Measurements from ENCODE around the gene CPT2.
A peak's percentile ranks its signal among the peaks of the same experiment; 100 is the strongest.

Gene CPT2

DNA sequence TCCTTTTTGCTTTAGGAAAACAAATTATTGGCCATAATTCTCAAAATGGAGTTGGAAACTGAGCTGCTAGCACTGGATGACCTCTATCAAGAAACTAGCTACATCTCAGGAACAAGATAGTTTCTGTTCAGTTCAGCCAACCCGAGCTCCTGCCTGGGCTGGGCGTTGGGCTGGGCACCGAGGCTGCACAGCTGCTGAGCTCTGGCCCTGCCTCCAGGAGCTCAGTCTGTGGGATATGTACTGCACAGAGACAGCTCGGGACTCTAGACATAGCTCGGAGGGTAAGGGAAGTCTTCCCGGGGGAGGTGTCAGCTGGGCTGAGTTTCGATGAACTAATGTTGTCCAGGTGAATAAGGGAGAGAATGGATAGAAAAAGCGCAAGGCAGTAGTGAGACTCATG is 29.7 kb upstream of the CPT2 start:
- TF ChIP-seq, protein P1, sequence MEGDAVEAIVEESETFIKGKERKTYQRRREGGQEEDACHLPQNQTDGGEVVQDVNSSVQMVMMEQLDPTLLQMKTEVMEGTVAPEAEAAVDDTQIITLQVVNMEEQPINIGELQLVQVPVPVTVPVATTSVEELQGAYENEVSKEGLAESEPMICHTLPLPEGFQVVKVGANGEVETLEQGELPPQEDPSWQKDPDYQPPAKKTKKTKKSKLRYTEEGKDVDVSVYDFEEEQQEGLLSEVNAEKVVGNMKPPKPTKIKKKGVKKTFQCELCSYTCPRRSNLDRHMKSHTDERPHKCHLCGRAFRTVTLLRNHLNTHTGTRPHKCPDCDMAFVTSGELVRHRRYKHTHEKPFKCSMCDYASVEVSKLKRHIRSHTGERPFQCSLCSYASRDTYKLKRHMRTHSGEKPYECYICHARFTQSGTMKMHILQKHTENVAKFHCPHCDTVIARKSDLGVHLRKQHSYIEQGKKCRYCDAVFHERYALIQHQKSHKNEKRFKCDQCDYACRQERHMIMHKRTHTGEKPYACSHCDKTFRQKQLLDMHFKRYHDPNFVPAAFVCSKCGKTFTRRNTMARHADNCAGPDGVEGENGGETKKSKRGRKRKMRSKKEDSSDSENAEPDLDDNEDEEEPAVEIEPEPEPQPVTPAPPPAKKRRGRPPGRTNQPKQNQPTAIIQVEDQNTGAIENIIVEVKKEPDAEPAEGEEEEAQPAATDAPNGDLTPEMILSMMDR (IDR thresholded peaks at IDR 0.05; ENCODE audit: extremely low read depth, missing control alignments): no peak
- no peak for DNase-seq (ENCODE audit: low spot score)

DNA sequence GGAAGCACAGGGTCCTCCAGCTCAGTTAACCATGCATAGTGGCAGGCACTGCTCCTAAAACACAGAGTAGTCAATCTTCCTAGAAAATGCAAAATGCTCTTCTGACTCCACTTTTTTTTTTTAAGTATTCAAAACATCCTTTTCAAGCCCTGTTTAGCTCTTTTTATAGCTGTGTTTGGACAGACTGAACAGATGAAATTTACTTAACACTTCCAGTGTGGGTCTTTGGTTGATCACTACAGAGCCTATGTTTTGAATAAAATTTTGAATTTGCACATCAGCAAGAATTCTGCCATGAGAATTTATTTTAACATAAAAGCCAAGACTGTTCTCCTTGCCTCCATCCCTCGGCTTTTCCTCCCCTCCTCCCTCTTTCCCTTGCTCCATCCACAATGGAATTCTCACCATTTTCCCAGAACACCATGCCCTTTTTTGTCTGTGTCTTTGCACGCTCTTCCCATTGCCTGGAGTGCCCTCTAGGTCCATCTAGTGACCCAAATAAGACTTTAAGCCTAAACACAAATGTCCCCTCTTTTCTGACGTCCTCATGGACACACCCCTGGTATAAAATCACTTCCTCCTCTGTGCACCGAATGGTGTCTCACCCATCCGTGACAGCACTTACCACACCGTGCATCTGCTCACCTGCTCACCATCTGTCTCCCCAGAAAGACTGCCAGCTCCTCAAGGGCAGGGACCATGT is 24.0 kb upstream of the CPT2 start:
- TF ChIP-seq, protein P1 (IDR thresholded peaks at IDR 0.05; ENCODE audit: extremely low read depth, missing control alignments): no peak
- DNase-seq (ENCODE audit: low spot score): peak; percentile 59

DNA sequence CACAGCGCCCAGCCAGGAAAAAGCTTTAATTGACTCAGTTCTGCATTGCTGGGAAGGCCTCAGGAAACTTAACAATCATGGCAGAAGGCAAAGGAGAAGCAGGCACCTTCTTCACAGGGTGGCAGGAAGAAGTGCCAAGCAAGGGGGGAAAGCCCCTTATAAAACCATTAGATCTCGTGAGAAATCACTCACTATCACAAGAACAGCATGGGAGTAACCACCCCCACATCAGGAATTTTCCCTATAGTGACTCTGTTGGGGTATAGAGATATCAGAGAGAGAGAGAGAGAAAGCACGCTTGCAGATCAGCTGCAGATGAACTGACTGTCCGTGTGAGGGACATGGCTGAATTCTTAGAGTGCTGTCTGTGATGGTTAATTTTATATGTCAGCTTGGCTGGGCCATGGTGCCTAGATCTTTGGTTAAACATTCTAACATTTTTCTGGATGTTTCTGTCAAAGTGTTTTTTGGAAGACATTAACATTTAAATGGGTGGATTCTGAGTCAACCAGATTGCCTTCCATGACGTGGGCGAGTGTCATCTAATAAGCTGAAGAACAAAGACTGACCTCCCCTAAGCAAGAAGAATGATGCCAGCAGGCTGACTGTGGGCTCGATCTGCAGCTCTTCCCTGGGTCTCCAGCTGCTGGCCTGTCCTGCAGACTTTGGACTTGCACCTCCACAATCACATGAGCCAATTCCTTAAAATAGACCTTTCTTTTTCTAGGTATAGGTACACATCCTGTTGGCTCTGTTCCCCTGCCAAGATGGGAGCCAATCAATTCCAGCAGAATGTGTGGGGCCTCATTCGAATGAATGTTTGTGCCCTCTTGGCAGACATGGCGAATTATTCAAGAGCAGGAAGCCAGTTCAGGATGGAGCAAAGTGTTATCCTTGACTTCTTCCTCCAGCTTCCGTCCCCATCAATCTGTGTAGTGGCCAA is 21.4 kb upstream of the CPT2 start:
- TF ChIP-seq, protein P1 (IDR thresholded peaks at IDR 0.05; ENCODE audit: extremely low read depth, missing control alignments): no peak
- no peak for DNase-seq (ENCODE audit: low spot score)

DNA sequence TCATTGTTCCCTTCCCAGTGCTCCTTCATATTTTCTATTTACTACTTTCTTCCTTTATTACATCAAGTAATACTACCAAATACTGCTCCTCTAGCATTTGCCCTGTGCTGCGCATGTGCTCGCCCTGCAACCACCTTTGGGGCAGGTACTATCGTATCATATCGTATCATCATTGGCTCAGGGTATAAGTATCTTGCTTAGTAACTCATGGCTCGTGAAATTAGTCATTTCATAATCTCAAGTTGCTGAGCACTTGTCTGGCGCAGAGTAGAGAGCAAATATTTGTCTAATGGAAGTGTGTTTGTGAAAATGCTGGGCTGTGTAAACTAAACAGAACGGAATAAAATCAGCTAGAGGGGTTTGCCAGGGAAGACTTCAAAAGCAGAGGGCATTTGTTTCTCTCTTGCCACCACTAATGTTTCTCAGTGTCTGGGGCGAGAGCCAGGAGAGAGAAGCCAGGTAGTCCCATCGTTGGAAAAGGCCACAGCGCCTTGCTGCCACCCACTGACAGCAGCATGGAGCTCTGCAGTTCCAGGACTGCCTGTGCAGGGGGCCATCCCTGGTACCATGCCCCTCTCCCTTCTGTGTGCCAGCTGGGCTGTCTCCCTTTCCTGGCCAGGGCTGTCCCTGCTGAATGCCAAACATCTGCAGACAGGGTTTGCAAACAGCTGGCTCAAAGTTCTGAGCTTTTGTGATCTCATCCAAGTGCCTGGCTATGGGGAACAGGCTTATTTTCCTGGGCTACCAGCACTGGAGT is 20.0 kb upstream of the CPT2 start:
- DNase-seq (ENCODE audit: low spot score): no peak

DNA sequence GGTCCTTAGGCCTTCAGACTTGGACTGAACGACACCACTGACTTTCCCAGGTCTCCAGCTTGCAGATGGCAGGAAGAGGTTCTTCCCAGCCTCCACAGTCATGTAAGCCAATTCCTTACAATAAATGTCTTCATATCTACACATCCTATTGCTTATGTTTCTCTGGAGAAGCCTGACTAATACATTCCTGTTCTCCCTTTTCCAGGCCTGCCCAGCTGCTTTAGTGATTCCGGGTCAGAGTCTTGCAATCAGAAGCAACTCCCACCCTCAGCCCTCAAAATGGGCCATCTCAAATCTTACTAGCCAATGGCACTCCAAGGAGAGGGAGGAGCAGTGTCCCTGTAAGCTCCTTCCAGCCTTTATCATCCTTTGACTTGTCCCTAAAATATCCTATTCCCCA is 16.4 kb upstream of the CPT2 start:
- TF ChIP-seq, protein P1 (IDR thresholded peaks at IDR 0.05; ENCODE audit: extremely low read depth, missing control alignments): no peak

More for the DNA sequence above, 20.0 kb upstream of the CPT2 start:
- TF ChIP-seq, protein P1 (IDR thresholded peaks at IDR 0.05; ENCODE audit: extremely low read depth, missing control alignments): no peak

DNA sequence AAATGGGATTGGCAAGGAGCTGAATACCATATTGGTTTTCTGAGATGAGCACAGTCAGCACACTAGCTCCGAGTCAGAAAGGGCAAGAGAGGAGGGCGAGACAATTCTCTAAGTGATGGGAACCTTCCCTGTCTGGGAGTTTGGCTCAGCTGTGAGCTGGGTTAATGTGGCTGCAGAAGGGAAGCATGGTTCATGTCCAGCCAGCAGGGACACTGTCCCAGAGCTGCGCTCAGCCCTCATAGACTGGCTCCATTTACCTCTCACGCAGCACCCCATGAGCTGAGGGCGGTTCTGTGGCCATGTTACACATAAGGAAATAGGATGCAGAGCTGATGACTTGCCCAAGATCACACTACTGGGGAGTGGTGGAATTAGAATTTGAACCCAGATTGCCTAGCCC is 15.7 kb upstream of the CPT2 start:
- no peak for DNase-seq (ENCODE audit: low spot score)
- TF ChIP-seq, protein P1 (IDR thresholded peaks at IDR 0.05; ENCODE audit: extremely low read depth, missing control alignments): no peak

More for the DNA sequence above, 16.4 kb upstream of the CPT2 start:
- DNase-seq (ENCODE audit: low spot score): no peak

Measured in GM20000 (cell line).